Measurements from ENCODE around the gene FOXO1.

Gene FOXO1

GRCh38 chr13:40589285-40590109, 76.9 kb downstream of the FOXO1 start:
- no peak overlapping the region for H3K4me3 ChIP-seq (ENCODE audit: low read depth, low read length)
- TF ChIP-seq CTCF (IDR thresholded peaks at IDR 0.05; ENCODE audit: low read depth, low read length, missing control alignments) = no peak
- in situ Hi-C loops (cut with HindIII; ENCODE audit: low sequenced_read_pairs) = no loop called here
- DNase-seq (ENCODE audit: low read depth) = peak; percentile 34

DNA sequence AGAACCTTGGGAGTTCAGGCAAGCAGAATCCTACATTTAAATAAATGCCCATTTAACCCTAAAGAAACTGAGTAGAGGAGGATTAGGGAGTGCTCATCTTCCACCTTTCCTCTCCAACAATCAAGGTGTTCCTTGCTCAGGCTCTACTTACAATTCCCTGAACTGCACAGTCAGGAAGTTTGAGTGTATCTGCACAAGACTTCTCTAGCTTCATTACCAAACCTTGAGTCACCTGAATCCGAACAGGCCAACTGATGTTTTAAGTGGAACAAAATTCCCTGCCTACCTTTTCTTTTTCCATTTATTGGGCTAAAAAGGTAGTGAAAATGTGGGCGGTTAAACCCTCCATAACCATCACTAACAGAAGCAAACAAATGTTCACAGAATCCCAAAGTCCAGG, 78.3 kb downstream of the FOXO1 start:
- no peak for TF ChIP-seq CTCF (IDR thresholded peaks at IDR 0.05; ENCODE audit: low read depth, low read length, missing control alignments)
- in situ Hi-C loops (cut with HindIII; ENCODE audit: low sequenced_read_pairs) = no loop called here
- no peak for DNase-seq (ENCODE audit: low read depth)
- H3K4me3 ChIP-seq (ENCODE audit: low read depth, low read length) = no peak overlapping the region

DNA sequence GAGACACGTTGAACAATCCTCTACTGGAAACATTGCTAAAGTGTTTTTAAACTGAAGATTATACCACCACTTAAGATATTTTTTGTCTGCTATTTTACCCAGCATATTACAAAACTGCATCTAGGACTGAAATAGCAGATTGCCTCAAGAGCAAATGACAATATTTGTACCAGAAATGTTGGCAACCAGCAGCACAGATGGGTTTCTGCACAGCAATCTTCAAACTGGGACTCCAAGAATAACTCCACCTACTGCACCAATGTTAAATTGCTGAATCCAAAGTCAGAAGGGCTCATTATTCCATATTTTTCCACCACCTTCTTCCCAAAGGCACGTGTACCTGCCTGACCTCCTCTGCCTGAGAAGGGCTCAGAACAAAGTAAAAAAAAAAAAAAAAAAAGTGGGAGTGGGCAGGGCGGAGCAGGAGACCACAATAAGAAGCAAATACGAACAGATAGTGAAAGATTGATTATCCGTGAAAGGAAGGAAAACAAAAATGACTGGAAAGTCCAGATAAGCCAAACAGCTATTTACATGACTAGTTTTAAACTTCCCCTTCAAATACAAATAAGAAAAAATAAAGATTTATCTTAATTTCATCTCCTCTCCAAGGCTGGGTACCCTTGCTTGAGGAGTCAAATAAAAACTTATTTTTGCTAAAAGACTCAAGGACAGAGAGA, 79.4 kb downstream of the FOXO1 start:
- DNase-seq (ENCODE audit: low read depth) = no peak
- no peak overlapping the region for H3K4me3 ChIP-seq (ENCODE audit: low read depth, low read length)
- TF ChIP-seq CTCF (IDR thresholded peaks at IDR 0.05; ENCODE audit: low read depth, low read length, missing control alignments) = no peak
- in situ Hi-C loops (cut with HindIII; ENCODE audit: low sequenced_read_pairs) = no loop called here

GRCh38 chr13:40585911-40586471, 80.5 kb downstream of the FOXO1 start:
- in situ Hi-C loops (cut with HindIII; ENCODE audit: low sequenced_read_pairs) = no loop called here
- TF ChIP-seq CTCF (IDR thresholded peaks at IDR 0.05; ENCODE audit: low read depth, low read length, missing control alignments) = no peak
- DNase-seq (ENCODE audit: low read depth) = no peak
- H3K4me3 ChIP-seq (ENCODE audit: low read depth, low read length) = no peak overlapping the region

DNA sequence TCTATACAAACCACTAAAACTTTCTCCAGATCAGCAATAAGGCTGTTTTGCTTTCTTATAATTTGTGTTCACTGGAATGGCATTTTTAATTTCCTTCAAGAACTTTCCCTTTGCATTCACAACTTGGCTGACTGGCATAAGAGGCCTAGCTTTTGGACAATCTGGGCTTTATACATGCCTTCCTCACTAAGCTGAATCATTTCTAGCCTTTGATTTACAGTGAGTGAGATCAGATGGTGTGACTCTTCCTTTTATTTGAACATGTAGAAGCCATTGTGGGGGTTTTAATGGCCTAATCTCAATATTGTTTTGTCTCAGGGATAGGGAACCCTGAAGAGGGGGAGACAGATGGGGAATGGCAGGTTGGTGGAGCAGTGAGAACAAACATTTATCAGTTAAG, 82.7 kb downstream of the FOXO1 start:
- DNase-seq (ENCODE audit: low read depth) = no peak
- TF ChIP-seq CTCF (IDR thresholded peaks at IDR 0.05; ENCODE audit: low read depth, low read length, missing control alignments) = no peak
- in situ Hi-C loops (cut with HindIII; ENCODE audit: low sequenced_read_pairs) = no loop called here
- no peak overlapping the region for H3K4me3 ChIP-seq (ENCODE audit: low read depth, low read length)

- DNase-seq (ENCODE audit: low read depth) = no peak
Measured at GRCh38 chr13:40582531-40582930, 83.9 kb downstream of the FOXO1 start.

More at GRCh38 chr13:40582531-40582930, 83.9 kb downstream of the FOXO1 start:
- in situ Hi-C loops (cut with HindIII; ENCODE audit: low sequenced_read_pairs) = no loop called here
- no peak overlapping the region for H3K4me3 ChIP-seq (ENCODE audit: low read depth, low read length)
- no peak for TF ChIP-seq CTCF (IDR thresholded peaks at IDR 0.05; ENCODE audit: low read depth, low read length, missing control alignments)

All from astrocyte of the cerebellum (primary cell).